PC-9 (cell line): ENCODE data around the gene FCSK. TPM values are rescaled to one million over a fixed set of nuclear protein-coding genes. Genes with fewer than 3 reads are reported as not detected.
"Not testable (repeated sequence)": the region's sequence is repeated elsewhere in the genome, so short reads cannot be mapped to it uniquely, and the experiment has no call there.

Experiments
- BruUV-seq: library from RNA; stranded (reverse); fragments of 400-500 nt; replicated peaks from 2 replicates; lab custom pipeline; 2021; lab: Mats Ljungman, UMichigan
- CTCF ChIA-PET: fragments of 300-600 bp; sonication (Branson Sonifier 250); formaldehyde crosslinking; loops from one replicate; lab custom pipeline; 2022; ENCODE audit warnings: antibody characterized with exemption; lab: Charles Lee
- POLR2A ChIA-PET: fragments of 300-600 bp; sonication (Branson Sonifier 250); formaldehyde crosslinking; loops from one replicate; lab custom pipeline; 2022; ENCODE audit warnings: antibody characterized with exemption; ENCODE audit not compliant: unreplicated experiment; lab: Charles Lee
- DNase-seq, 2 experiments: peaks; one replicate each; pipeline versions ENCODE4 v3.0.0 to v3.0.0-alpha.2; 2015 to 2022; ENCODE audit warnings: mixed read lengths in 1 of 2
- H2AFZ ChIP-seq: fragments of 200-600 bp; sonication (generic); 2 replicates; pipeline ENCODE4 v1.8.1; 2017; ENCODE audit warnings: antibody characterized with exemption
- H3F3A ChIP-seq: fragments of 200-600 bp; sonication (generic); 2 replicates; pipeline ENCODE4 v1.8.1; 2017; ENCODE audit warnings: antibody characterized with exemption, mild to moderate bottlenecking, low read depth; ENCODE audit not compliant: insufficient read depth
- H3K27ac ChIP-seq: fragments of 200-600 bp; sonication (generic); 2 replicates; pipeline ENCODE4 v1.6.1; 2016; ENCODE audit warnings: mixed run types
- H3K27me3 ChIP-seq: fragments of 200-600 bp; sonication (generic); 2 replicates; pipeline ENCODE4 v1.6.1; 2016; ENCODE audit warnings: low read depth, mixed run types; ENCODE audit not compliant: insufficient read depth
- H3K36me3 ChIP-seq: fragments of 200-600 bp; sonication (generic); 2 replicates; pipeline ENCODE4 v1.6.1; 2016; ENCODE audit warnings: low read depth, mixed run types
- H3K4me1 ChIP-seq: fragments of 200-600 bp; sonication (generic); replicated peaks from 2 replicates; pipeline ENCODE4 v1.6.1; 2016; ENCODE audit warnings: mixed run types; ENCODE audit not compliant: insufficient read depth
- H3K4me2 ChIP-seq: fragments of 200-600 bp; sonication (generic); 2 replicates; pipeline ENCODE4 v1.6.1; 2017; ENCODE audit warnings: mixed run types
- H3K4me3 ChIP-seq: fragments of 200-600 bp; sonication (generic); 2 replicates; pipeline ENCODE4 v1.6.1; 2016; ENCODE audit warnings: mixed run types
- H3K79me2 ChIP-seq: fragments of 200-600 bp; sonication (generic); 2 replicates; pipeline ENCODE4 v1.6.1; 2017; ENCODE audit warnings: low read depth, mixed run types
- H3K9me2 ChIP-seq: fragments of 200-600 bp; sonication (generic); 2 replicates; pipeline ENCODE4 v1.8.1; 2017; ENCODE audit warnings: mild to moderate bottlenecking; ENCODE audit not compliant: insufficient read depth
- H3K9me3 ChIP-seq: fragments of 200-600 bp; sonication (generic); 2 replicates; pipeline ENCODE4 v1.8.1; 2016; ENCODE audit warnings: low read depth; ENCODE audit not compliant: insufficient read depth
- H4K20me1 ChIP-seq: fragments of 200-600 bp; sonication (generic); 2 replicates; pipeline ENCODE4 v1.8.1; 2017; ENCODE audit not compliant: insufficient read depth
- CTCF ChIP-seq: fragments of 200-600 bp; sonication (generic); conservative IDR thresholded peaks from 2 replicates; pipeline ENCODE4 v1.6.1; 2017; ENCODE audit warnings: mixed run types, antibody characterized with exemption, mild to moderate bottlenecking, moderate library complexity
- EZH2 ChIP-seq: fragments of 200-600 bp; sonication (generic); IDR thresholded peaks from 2 replicates; pipeline ENCODE4 v1.8.0; 2017; ENCODE audit warnings: antibody characterized with exemption, low read depth
- intact Hi-C: fragments of 100-400 bp; cut with micrococcal nuclease; formaldehyde crosslinking; loops from one replicate; pipeline ENCODE4 v1.10.0; 2022; ENCODE audit not compliant: unreplicated experiment
- total RNA-seq: library from RNA; stranded (reverse); gene quantifications from 2 replicates; pipeline ENCODE4 v1.2.3, GENCODE V29; 2021

Gene FCSK
- total RNA-seq, 1 experiment from 2014 or later, result 17.0 TPM

GRCh38 chr16:70522216-70523075 lies 68.1 kb downstream of the FCSK start:
- no peaks in the 10 kb centered on the region for H3K9me2 ChIP-seq
- peaks cover 60% of the 10 kb centered on the region for H3K79me2 ChIP-seq
- no peaks in the 10 kb centered on the region for H3K9me3 ChIP-seq
- CTCF ChIA-PET, result no interaction called here
- intact Hi-C loops, result loop anchor here (1.0 to 2.0 kb wide), 2 partner anchors 46 to 142 kb away; no protein-coding TSS in a partner anchor
- POLR2A ChIA-PET, result no interaction called here
- H2AFZ ChIP-seq, result peak overlapping the region; percentile 96
- no TSS peak for BruUV-seq
- peak overlapping the region; percentile 88 for H3K27ac ChIP-seq
- no peaks in the 10 kb centered on the region for H3K27me3 ChIP-seq
- peak overlapping the region; percentile 100 for H3K4me2 ChIP-seq
- H3K36me3 ChIP-seq, result peaks cover 26% of the 10 kb centered on the region
- peak overlapping the region; percentile 99 for H3K4me3 ChIP-seq
- no peak for TF ChIP-seq EZH2
- TF ChIP-seq CTCF, result no peak
- H3K4me1 ChIP-seq, result peaks cover 34% of the 10 kb centered on the region
- DNase-seq, result no peak
- peaks cover 24% of the 10 kb centered on the region for H4K20me1 ChIP-seq
- H3F3A ChIP-seq, result peaks cover 14% of the 10 kb centered on the region

GRCh38 chr16:70523076-70523742 lies 68.8 kb downstream of the FCSK start, which contains the start of gene COG4:
TSS of gene COG4 (minus strand) at chr16:70523554. CDS start at chr16:70523543, 11 bp downstream.
- Histone ChIP-seq H3K4me1 (peaks cover 35% of the 10 kb centered on the region), H3K36me3 (peaks cover 33% of the 10 kb centered on the region), H3F3A (peaks cover 18% of the 10 kb centered on the region), H3K4me2 (peak within 1 kb of the TSS; percentile 100), H2AFZ (peak within 1 kb of the TSS; percentile 96), H3K9me2 (no peaks in the 10 kb centered on the region), H4K20me1 (peaks cover 32% of the 10 kb centered on the region), H3K27ac (peak within 1 kb of the TSS; percentile 88), H3K27me3 (no peaks in the 10 kb centered on the region), H3K9me3 (no peaks in the 10 kb centered on the region), H3K79me2 (peaks cover 67% of the 10 kb centered on the region), H3K4me3 (peak within 1 kb of the TSS; percentile 99)
- BruUV-seq, result TSS peak; percentile 74
- CTCF ChIA-PET, result no interaction called here
- peak; percentile 66 to 82 for DNase-seq
- POLR2A ChIA-PET, result interaction anchor here (0.6 to 0.7 kb wide), 2 partner anchors 17 to 26 kb away, joined by 3 to 11 read pairs; no protein-coding TSS in a partner anchor
- intact Hi-C loops, result loop anchor here (2.0 kb wide), 1 partner anchor 142 kb away; no protein-coding TSS in a partner anchor
- TF ChIP-seq EZH2 (no peak), CTCF (no peak)

DNA sequence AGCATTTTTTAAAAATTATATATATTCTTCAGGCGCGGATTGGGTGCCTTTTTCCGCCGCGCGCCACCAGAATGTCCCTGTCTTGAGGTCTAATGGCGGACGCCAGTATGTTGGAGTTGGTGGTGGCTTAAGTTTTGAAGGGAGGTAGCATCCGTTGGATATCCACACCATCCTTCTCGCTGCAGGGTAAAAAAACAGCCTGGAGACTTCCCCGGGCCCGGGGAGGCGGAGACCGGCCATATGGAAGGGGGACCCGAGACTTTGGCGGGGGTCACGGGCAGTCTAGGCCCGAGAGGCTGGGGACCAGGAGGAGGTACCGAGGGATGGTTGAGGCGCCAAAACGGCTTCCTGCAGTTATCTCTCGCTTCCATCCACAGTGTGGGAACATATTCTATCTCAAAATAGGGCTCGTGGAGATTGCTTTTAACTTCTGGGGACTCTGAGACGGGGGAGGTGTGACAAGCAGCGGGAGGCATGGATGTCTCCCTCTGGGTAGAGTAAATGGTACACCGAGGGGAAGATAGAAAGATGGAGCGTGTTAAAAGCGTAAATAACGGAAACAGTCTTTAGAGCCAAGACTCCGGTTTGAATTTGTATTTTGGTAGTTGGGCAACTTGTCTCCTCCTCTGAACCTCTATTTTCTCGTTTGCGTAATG lies 69.5 kb downstream of the FCSK start, which contains the start of gene SF3B3:
SF3B3 (plus strand) TSS at position 74 of the 656 bp plus-strand sequence. CDS start 2,841 bp downstream, outside the sequence.
- ChIA-PET CTCF (no interaction called here), POLR2A (interaction anchor here (0.6 to 0.7 kb wide), 3 partner anchors 18 to 144 kb away, joined by 3 to 14 read pairs (median 11); no protein-coding TSS in a partner anchor)
- Histone ChIP-seq H2AFZ (peak within 1 kb of the TSS; percentile 96), H3K27me3 (no peaks in the 10 kb centered on the region), H3K9me2 (no peaks in the 10 kb centered on the region), H3K9me3 (no peaks in the 10 kb centered on the region), H4K20me1 (peaks cover 38% of the 10 kb centered on the region), H3K79me2 (peaks cover 74% of the 10 kb centered on the region), H3K4me1 (peaks cover 40% of the 10 kb centered on the region), H3K36me3 (peaks cover 40% of the 10 kb centered on the region), H3F3A (peaks cover 24% of the 10 kb centered on the region), H3K27ac (peak within 1 kb of the TSS; percentile 88), H3K4me2 (peak within 1 kb of the TSS; percentile 100), H3K4me3 (peak within 1 kb of the TSS; percentile 99)
- DNase-seq, result peak; percentile 49 to 62
- BruUV-seq, result no TSS peak
- intact Hi-C loops, result loop anchor here (2.0 kb wide), 1 partner anchor 143 kb away; no protein-coding TSS in a partner anchor
- TF ChIP-seq CTCF, result no peak

DNA sequence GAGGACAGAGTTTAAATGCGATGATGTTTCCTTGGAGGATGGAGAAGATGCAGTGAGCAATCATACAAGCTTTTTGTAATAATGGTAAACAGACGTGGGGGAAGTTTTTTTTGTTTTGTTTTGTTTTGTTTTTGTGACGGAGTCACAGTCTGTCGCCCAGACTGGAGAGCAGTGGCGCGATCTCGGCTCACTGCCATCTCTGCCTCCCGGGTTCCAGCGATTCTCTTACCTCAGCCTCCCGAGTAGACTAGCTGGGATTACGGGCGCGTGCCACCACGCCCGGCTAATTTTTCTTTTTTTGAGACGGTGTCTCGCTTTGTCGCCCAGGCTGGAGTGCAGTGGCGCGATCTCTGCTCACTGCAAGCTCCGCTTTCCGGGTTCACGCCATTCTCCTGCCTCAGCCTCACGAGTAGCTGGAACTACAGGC lies 70.0 kb downstream of the FCSK start:
- H3K4me3 ChIP-seq, result peak overlapping the region; percentile 99
- CTCF ChIA-PET, result interaction anchor here (0.7 kb wide), 1 partner anchor 36 kb away, joined by 7 read pairs; no protein-coding TSS in a partner anchor
- peaks cover 45% of the 10 kb centered on the region for H3K4me1 ChIP-seq
- H3K4me2 ChIP-seq, result peak overlapping the region; percentile 100
- H3K9me3 ChIP-seq, H3K27me3 ChIP-seq, H3K9me2 ChIP-seq, intact Hi-C loops: not testable (repeated sequence)
- POLR2A ChIA-PET, result interaction anchor here (0.6 kb wide), 2 partner anchors 145 to 177 kb away, joined by 5 to 14 read pairs; no protein-coding TSS in a partner anchor
- H4K20me1 ChIP-seq, result peaks cover 44% of the 10 kb centered on the region
- peak in 1 of 2 experiments; percentile 20 for DNase-seq
- BruUV-seq, result TSS peak; percentile 79
- H3K27ac ChIP-seq, result peak overlapping the region; percentile 88
- peak overlapping the region; percentile 96; the same call in 1 of the 2 replicates for H2AFZ ChIP-seq
- H3K79me2 ChIP-seq, result peaks cover 79% of the 10 kb centered on the region
- H3K36me3 ChIP-seq, result peaks cover 45% of the 10 kb centered on the region
- peaks cover 29% of the 10 kb centered on the region for H3F3A ChIP-seq
